Lower lobe of right lung (tissue), 2 donors: ENCODE results near the gene TMEM72. TPM values are rescaled to one million over a fixed set of nuclear protein-coding genes. Genes with fewer than 3 reads are reported as not detected.
A peak's percentile ranks its signal among the peaks of the same experiment; 100 is the strongest.

ENCODE experiments used
- ATAC-seq, 2 donors: fragments of 200-7000 bp; cut with Tn5 transposase; one replicate each; pipeline ENCODE4 v1.9.1; 2020 to 2022; ENCODE audit warnings: mild to moderate bottlenecking in 2 of 2, moderate library complexity in 2 of 2
- DNase-seq: peaks from one replicate; pipeline ENCODE4 v3.0.0-alpha.2; 2020
- H3K27ac ChIP-seq: fragments of 200-600 bp; one replicate; pipeline ENCODE4 v1.8.0; 2022
- H3K27me3 ChIP-seq: fragments of 200-600 bp; one replicate; pipeline ENCODE4 v1.8.0; 2022; ENCODE audit warnings: low read depth
- H3K36me3 ChIP-seq: fragments of 200-600 bp; one replicate; pipeline ENCODE4 v1.8.0; 2022; ENCODE audit warnings: mild to moderate bottlenecking
- H3K4me1 ChIP-seq: fragments of 200-600 bp; one replicate; pipeline ENCODE4 v1.8.0; 2022
- H3K4me3 ChIP-seq: fragments of 200-600 bp; one replicate; pipeline ENCODE4 v1.8.0; 2022; ENCODE audit warnings: mild to moderate bottlenecking
- H3K9me3 ChIP-seq: fragments of 200-600 bp; one replicate; pipeline ENCODE4 v1.8.0; 2022
- intact Hi-C: fragments of 100-400 bp; cut with DNase I; formaldehyde crosslinking; loops from one replicate; pipeline ENCODE4 v1.11.0; 2022
- total RNA-seq: library from RNA; stranded (reverse); fragmentation: NEBNext Ultra II Directional; extraction: Animal tissue kit (Norgen Biotek cat#: 25700); gene quantifications from one replicate; pipeline ENCODE4 v1.2.1, GENCODE V29; 2021
- TF ChIP-seq, protein P1 (sequence below): fragments of 200-600 bp; IDR thresholded peaks from one replicate; pipeline ENCODE4 v1.8.0; 2022; ENCODE audit warnings: antibody characterized with exemption, mild to moderate bottlenecking
- donor health status: DM: no; HTN: yes; CAD: no; lungs with severe emphysema.

TMEM72 gene
- total RNA-seq, 1 donor from 2014 or later, result not detected

DNA sequence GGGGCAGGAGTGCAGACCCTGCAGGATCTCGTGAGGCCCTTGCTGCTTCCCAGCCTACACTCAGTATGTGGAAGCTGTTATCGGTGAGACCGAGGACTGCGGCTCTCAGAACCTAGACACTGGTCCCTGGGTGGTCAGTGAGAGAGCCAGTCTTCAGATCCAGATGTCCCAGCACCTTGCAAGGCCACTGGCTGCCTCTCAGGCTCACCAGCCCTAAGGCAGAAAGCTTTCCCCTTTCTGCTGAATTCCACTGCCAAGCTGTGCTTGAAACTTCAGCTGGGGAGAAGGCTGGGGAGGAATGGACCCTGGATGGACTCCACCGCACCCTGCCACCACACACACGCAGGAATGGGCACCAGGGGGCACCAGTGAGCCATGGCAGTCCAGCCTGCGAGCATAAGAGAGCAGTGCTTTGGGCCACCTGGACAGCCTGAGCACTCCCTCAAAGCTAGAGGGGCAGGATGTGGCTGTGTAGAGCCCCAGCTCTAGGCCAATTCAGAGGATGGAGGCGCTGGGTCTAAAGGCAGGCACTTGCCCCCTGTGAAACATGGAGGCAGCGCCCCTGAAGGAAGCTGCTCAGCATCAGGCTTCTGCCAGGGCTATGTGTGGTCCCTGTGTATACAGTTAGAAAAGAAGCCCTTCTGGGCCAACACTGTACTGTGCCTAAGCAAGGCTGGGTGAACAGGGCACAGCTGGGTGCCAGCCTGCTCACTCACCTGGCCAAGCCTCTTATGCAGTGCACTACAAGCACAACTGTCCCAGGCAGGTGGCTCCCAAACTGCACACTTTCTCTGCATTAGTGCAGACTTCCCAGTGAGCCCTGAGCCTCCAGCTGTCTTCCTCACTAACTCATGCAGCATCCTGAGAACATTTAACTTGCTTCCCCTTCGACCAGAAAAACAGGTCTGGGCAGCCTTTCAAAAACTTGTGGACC, 21.6 kb downstream of the TMEM72 start:
- H3K4me1 ChIP-seq, result peaks cover 14% of the 10 kb centered on the region

DNA sequence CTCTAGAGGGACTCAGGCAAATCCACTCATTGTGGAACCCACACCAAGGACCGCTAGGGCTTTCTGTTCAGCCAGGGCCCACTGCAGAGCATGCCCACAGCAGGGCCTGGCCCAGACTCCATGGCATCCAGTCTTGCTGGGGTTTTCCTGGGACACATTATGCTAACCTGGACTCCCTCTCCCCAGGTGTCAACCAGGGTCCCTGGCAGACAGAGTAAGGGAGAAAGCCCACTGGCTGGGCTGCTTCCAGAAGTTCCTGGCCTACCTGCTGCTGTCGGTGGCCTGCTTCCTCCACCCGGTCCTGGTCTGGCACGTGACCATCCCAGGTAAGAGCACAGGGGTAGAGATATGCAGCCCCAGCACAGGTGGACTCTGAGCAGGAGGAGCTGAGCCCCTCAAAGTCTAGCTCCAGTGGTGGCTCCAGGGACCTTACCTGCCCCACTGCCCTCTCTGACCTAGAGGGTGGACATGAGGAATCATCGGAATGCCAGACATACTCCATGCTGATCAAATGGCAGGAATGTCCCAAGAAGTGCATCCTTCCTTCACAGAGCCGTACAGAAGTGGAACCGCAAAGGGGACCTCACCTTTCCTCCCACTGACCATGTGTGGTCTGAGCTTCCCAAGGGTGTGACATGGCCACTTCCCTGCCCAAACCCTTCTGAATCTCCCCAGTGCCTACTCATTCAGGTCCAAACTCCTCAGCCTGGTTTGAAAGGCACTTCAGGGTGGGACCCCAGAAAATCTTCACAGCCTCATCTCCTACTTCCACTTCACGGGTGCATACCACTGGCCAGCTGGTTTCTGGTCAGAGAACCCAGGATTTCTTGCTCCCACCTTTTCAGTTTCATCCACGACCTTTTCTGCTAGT, 22.5 kb downstream of the TMEM72 start:
- Histone ChIP-seq H3K27ac (no peak overlapping the region), H3K4me3 (no peak overlapping the region), H3K27me3 (no peaks in the 10 kb centered on the region), H3K9me3 (no peaks in the 10 kb centered on the region), H3K4me1 (peaks cover 14% of the 10 kb centered on the region), H3K36me3 (no peaks in the 10 kb centered on the region)
- TF ChIP-seq, protein P1, sequence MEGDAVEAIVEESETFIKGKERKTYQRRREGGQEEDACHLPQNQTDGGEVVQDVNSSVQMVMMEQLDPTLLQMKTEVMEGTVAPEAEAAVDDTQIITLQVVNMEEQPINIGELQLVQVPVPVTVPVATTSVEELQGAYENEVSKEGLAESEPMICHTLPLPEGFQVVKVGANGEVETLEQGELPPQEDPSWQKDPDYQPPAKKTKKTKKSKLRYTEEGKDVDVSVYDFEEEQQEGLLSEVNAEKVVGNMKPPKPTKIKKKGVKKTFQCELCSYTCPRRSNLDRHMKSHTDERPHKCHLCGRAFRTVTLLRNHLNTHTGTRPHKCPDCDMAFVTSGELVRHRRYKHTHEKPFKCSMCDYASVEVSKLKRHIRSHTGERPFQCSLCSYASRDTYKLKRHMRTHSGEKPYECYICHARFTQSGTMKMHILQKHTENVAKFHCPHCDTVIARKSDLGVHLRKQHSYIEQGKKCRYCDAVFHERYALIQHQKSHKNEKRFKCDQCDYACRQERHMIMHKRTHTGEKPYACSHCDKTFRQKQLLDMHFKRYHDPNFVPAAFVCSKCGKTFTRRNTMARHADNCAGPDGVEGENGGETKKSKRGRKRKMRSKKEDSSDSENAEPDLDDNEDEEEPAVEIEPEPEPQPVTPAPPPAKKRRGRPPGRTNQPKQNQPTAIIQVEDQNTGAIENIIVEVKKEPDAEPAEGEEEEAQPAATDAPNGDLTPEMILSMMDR, result no peak
- no peak for ATAC-seq
- no peak for DNase-seq
- intact Hi-C loops, result no loop called here

More for the DNA sequence above, 21.6 kb downstream of the TMEM72 start:
- no peaks in the 10 kb centered on the region for H3K36me3 ChIP-seq
- TF ChIP-seq, protein P1, result peak; percentile 99
- ATAC-seq (peak; percentile 95 to 96), DNase-seq (peak; percentile 94)
- H3K9me3 ChIP-seq, result no peaks in the 10 kb centered on the region
- H3K4me3 ChIP-seq, result no peak overlapping the region
- no peaks in the 10 kb centered on the region for H3K27me3 ChIP-seq
- no peak overlapping the region for H3K27ac ChIP-seq
- intact Hi-C loops, result no loop called here

DNA sequence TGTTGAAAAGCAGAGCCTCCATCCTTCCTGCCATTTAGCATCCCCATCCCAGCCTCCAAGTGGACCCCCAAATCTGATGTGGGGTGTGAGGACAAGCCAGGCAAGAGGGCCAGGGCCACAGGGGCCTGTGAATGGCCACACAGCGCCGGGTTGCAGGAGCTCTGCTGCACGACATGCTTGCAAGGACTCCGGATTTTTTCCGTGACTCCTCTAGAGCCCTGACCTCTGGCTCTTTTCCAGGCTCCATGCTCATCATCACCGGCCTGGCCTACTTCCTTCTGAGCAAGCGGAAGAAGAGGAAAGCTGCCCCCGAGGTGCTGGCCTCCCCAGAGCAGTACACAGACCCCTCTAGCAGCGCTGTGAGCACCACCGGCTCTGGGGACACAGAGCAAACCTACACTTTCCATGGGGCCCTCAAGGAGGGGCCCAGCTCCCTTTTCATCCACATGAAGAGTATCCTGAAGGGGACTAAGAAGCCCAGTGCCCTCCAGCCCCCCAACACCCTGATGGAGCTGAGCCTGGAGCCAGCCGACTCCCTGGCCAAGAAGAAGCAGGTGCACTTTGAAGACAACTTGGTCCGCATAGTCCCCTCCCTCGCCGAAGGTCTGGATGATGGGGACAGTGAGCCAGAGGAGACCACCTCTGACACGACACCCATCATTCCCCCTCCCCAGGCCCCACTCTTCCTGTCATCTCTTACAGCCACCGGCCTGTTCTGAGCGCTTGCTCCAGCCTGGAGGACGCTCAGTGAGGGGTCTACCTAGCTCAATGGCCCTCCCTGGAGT, 23.5 kb downstream of the TMEM72 start:
- TF ChIP-seq, protein P1, result no peak
- intact Hi-C loops, result no loop called here
- no peak for ATAC-seq
- Histone ChIP-seq H3K4me1 (peaks cover 14% of the 10 kb centered on the region), H3K9me3 (no peaks in the 10 kb centered on the region), H3K4me3 (no peak overlapping the region), H3K27ac (no peak overlapping the region), H3K27me3 (no peaks in the 10 kb centered on the region), H3K36me3 (no peaks in the 10 kb centered on the region)
- no peak for DNase-seq

DNA sequence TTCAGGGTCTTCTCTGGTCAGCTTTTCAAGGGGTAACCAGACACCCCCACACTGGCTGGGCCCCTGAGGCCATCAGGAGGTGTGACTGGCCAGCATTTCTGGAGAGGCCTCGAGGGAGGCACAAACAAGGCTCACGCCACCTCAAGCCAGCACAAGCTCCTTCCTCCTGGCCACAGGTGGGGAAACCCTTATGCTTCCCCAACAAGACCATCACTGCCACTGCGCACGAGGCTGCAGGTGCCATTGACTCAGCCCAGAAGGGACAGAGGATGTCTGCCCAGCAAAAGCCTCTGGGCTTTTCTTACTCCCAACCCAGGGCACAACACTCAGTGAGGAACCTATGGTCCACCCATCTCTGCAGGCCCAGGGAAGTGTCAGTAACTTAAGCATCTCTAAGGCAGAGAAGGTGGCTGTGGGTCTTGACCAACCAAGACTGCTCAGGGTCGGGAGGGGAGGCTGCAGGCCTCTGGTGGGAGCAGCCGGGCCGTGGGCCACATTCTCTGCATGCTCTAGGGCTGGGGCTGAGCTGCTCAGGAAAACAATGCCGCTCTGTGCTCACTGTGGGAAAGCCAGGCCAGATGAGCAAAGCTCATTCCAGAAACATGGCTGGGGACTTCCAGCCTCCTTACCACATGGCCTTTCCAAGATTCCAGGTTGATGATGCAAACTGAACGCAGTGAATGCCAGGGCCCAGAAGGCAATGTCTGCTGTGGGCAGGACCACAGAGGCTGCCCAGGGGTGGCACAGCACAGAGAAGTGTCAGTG, 24.2 kb downstream of the TMEM72 start:
- no peaks in the 10 kb centered on the region for H3K9me3 ChIP-seq
- no peaks in the 10 kb centered on the region for H3K27me3 ChIP-seq
- TF ChIP-seq, protein P1, result no peak
- intact Hi-C loops, result no loop called here
- no peak overlapping the region for H3K27ac ChIP-seq
- ATAC-seq (no peak), DNase-seq (no peak)
- no peaks in the 10 kb centered on the region for H3K36me3 ChIP-seq
- H3K4me3 ChIP-seq, result no peak overlapping the region
- H3K4me1 ChIP-seq, result peaks cover 14% of the 10 kb centered on the region
